ENCODE measurements around the gene PRAMEF18.
"Not testable (repeated sequence)": the region's sequence is repeated elsewhere in the genome, so short reads cannot be mapped to it uniquely, and the experiment has no call there.

PRAMEF18 gene

GRCh38 chr1:13201309-13201708, 24.6 kb downstream of the PRAMEF18 start, which contains the start of gene PRAMEF13:
Gene PRAMEF13 (minus strand): TSS chr1:13201409. CDS start chr1:13199589, 1,820 bp downstream.
- DNase-seq = not testable (repeated sequence)
